HG03354 (cell line): ENCODE results near the gene CYP1A2.
"Not testable (repeated sequence)": the region's sequence is repeated elsewhere in the genome, so short reads cannot be mapped to it uniquely, and the experiment has no call there.

Experiments
- ATAC-seq: cut with Tn5 transposase; IDR thresholded peaks from one replicate; pipeline ENCODE4 v1.9.1; 2021; ENCODE audit warnings: mild to moderate bottlenecking; ENCODE audit not compliant: unreplicated experiment, poor library complexity, severe bottlenecking

The CYP1A2 gene

GRCh38 chr15:74773731-74774252 is 25.1 kb downstream of the CYP1A2 start:
- no peak for ATAC-seq

- ATAC-seq: no peak
Observed at GRCh38 chr15:74775132-74775562, 26.5 kb downstream of the CYP1A2 start.

DNA sequence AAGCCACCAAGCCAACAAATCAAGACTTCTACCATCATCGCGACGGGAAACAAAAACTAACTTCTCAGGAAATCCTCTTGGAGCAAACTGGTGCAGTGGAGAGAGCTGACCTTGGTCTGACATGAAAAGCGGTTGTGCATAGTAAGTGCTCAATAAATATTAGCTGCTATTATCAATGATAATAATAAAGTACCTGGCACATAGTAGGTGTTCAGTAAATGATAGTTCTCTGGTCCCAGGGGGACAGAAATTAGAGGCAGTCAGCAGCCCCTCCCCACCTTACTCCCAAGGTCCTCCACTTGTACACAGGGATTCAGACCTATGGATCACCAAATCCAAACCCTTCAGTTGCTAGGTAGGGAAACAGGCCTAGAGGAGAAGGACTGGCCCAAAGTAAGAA is 27.2 kb downstream of the CYP1A2 start:
- ATAC-seq: no peak

DNA sequence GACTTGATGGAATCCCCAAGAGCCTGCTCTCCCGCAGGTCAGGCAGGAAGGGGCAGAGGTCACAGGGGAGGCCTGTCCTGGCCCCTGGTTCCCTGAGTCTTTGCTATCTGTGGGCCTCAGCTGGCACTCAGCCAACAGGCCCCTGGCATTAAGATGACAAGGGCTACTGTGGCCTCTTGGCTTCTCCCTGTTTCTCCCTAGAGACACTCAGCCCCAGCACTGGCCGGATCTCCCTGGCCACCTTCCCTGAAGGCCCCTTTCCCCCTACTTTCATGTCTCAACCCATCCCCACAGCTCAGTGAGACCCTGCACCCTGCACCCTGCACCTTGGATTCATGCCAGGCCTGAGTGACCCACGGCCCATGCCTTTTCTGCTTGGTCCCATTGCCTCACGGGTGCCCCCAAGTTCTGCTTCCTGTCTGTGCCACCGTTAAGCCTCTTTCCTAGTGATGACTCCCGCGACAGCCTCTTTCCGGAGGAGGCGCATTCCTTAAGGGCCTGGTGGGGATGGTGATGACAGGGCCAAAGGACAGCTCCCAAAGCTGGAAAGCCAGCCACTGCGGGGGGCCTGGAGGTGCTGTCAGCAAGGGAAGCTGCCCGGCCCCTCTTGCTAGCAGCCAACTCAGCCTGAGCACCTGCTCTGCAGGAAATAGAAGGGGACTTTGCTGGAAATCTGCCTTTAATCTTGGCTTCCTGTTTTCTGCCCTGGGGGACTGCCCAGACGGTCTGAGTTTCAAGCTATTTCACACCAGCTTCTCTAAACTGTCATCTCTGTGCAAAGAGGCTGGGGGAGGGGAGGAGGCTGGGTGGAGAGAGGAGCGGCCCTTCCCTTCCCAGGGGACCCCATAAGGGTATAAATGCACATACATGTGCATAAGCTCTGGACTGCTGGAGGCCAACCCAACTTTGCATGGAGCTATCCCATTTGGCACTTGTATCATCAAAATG is 28.4 kb downstream of the CYP1A2 start:
- peak; percentile 49 for ATAC-seq

DNA sequence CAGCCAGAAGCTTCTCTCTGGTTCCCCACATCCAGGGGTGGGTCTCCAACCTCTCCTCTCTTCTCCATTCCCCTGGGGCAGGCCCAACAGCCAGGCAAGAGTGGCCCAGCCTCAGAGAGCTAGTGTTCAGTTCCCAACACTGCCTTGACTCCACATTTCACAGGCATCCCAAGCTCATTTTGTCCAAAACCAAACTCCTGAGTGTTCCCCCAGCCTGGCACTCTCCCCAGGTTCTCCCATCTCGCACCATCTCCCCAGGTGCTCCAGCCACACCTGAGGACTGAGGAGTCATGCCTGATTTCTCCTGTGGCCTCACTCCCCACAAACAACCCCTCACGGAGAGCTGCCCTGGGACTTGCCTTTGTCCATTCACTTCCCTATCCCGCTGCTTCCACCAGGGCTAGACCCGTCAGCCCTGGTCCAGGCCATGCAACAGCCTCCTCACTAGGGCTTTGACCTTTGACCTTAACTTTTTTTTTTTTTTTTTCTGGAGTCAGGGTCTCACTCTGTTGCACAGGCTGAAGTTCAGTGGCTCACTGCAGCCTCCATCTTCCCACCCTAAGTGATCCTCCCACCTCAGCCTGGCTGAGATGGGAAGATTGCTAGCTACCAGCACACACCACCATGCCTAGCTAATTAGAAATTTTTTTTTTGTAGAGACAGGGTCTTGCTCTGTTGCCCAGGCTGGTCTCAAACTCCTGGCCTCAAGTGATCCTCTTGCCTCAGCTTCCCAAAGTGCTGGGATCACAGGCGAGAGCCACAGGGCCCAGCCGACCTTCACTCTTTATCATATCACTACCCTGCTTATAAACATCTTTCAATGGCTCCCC is 29.3 kb downstream of the CYP1A2 start:
- ATAC-seq: peak; percentile 6

GRCh38 chr15:74778599-74778970 is 29.9 kb downstream of the CYP1A2 start:
- no peak for ATAC-seq

GRCh38 chr15:74779162-74779648 is 30.6 kb downstream of the CYP1A2 start:
- ATAC-seq: no peak

DNA sequence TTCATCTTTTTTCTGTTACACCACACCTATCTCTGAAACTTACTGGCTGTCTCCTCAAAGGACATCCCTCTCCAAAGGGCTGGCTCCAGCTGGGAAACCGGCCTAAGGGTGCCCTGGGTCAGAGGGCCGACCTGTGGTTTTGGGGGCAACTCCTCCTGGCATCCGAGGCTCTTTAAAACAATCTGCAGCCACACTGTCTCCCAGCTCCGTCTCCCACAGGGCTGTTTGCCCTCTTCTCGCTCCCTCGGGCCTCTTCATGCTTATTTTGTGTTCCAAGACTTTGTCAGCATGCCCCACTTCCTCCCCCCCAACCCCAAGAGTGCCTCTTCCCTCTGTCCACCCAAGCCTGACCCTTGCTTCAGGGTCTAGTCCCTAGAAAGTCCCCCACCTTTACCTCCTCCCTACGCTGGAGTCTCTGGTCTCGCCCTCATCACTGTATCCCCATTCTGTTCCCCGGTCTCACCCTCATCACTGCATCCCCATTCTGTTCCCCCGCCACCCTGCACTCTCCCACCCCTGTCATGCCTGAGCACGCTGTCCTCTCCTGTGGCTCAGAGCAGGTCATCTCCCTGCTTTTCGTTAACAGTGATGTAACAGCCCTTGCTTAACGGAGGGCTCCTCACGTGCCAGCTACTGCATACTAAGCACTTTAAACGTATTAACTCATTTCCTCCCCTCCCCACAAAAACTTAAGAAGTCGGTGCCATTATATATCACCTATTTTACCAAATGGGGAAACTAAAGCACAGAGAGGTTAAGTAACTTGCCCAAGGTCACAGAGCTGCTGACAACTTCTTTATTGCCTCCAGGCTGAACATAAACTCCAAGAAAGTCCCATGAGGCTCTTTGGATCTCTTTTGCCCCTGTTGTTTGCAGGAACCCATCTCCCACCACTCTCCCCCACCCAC is 32.1 kb downstream of the CYP1A2 start:
- ATAC-seq: no peak

GRCh38 chr15:74781431-74782258 is 33.0 kb downstream of the CYP1A2 start, which contains the start of gene CSK:
CSK (plus strand) TSS chr15:74782080; CDS start chr15:74798298, 16,218 bp downstream.
- peak; percentile 43 for ATAC-seq

DNA sequence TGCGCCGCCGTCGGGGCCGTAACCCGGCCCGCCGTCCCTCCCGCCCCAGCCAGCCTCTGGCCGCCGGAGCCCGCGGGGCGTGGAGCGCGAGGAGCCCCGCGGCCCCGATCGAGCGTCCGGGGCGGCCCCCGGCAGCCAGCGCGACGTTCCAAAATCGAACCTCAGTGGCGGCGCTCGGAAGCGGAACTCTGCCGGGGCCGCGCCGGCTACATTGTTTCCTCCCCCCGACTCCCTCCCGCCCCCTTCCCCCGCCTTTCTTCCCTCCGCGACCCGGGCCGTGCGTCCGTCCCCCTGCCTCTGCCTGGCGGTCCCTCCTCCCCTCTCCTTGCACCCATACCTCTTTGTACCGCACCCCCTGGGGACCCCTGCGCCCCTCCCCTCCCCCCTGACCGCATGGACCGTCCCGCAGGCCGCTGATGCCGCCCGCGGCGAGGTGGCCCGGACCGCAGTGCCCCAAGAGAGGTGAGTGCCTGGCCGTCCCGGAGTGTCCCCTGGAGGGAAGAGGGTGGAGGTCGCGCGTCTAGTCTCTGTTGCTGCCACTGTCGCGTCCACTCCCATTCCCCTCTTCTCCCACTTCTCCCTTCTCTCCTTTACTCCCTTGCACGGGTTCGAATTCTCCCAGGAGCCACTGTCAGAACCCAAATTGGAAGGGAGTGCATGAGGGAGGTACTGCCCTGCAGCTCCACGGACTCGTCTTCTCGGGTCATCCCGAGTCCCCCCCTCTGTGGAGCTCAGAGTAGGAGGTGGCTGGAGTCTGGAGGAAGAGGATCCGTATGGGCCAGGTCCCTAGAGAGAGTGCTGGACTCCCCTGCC is 33.8 kb downstream of the CYP1A2 start:
- ATAC-seq: peak; percentile 15

DNA sequence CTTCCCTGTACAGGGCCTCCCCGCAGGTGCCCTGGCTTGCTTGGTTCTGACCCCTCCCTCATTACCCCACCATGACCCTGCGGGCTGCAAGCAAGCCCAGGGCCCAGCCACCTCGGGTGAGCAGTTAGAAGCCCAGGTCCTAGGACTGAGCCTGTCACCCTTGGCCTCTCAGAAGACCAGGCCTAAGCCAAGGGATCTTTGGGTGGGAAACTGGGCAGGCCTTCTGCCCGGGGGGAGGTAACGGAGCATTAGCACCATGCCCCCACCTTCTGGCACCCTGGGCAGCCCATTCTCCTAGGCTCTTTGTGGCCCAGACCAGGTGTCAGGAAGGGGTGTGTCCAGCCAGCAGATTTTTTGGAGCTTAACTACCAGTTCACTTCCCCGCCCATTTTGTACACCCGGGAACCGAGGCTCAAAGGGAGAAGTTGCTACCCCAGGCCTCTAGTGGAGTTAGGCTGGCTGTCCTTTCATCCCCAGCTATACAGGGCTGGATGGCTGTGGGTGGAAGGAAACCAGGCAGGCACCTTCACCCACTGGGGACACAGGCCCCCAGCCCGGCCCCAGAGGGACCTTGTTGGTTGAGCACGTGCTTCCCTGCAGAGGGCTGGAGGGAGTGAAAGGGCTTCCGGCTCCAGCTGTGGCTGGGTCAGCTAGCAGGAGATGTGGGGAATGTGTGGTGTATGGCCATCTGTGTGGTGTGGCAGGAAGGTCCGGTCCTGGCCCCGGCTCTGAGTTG is 34.6 kb downstream of the CYP1A2 start:
- no peak for ATAC-seq

- no peak for ATAC-seq
Observed at GRCh38 chr15:74783808-74784175, 35.1 kb downstream of the CYP1A2 start.

DNA sequence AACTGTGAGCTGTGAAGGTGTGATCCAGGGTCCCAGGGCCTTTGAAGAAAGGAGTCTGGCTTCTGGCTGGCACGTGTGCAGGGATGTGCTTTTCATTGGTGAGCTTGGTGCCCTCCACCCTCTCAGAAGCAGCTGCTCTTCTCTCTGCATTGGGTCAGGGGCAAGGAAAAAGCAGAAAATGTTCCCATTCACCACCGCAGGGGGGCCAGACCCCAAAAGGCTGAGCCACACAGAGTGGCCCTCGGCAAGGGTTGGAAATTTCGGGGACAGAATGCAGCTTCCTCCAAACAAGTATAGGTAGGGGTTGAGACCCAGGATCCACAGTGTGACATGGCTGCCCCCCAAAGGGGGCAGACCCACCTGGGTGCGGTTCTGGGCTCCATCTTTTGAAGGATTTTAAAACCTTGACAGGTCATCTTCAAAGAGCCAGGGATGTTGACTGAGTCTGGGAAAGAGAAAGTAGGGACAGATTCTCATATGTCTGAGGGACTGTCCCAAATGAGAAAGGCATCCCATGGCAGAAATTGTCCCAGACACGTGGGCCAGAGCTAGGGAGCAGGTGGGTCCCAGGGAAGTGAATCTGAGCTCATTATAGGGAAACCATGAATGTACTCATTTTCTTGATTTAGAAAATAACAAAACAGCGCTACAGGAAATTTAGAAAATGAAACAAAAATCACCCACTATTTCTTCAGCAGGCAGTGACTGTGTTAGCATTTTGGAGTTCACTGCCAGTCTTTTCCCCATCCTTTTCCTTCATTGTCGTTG is 36.0 kb downstream of the CYP1A2 start:
- ATAC-seq: no peak

DNA sequence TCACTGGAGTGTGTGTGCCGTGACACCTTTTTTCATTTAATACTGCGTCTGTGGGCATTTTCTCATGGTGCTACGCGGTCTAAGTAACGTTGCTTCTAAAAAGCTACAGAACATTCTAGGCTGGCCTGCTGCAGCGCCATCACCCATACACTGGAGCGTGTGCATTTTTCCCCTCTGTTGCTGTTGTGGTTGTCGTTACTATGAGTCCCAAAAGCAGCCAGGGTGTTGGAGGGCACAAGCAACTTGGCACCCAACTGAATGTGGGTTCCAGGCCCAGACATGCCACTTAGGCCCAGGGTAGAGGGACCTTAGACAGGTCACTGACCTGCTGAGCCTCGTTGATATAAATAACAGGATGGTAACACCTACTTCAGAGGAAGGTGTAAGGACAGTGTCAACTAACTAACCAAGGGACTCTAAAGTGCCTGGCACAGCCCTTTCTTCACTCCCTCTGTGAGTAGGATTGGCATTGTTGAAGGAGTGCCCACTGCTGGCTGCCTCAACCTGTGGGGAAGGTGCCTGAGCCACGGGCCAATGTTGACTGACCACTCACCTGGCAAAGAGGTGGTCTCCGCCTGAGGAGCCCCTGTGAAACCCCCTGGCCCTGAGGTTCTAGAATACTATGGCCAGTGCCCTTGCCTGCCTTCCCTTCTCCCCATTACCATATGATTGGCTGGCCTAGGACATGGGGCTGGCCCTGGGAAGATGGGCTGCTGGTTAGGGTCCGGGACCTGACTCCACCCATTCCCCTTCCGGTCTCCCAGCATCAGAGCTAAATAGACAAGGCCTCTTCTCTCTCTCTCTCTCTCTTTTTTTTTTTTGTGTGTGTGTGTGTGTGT is 36.8 kb downstream of the CYP1A2 start:
- ATAC-seq: no peak

DNA sequence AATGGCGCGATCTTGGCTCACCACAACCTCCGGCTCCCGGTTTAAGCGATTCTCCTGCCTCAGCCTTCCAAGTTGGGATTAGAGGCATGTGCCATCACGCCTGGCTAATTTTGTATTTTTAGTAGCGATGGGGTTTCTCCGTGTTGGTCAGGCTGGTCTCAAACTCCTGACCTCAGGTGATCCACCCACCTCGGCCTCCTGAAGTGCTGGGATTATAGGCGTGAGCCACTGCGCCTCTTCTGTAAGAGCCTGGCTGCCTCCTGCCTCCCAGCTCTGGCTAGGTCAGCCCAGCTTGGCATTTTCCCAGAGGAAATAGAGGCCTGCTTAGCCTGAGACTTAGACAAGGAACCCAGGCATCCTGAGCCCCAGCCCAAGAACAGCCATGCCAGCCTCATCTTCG is 37.4 kb downstream of the CYP1A2 start:
- ATAC-seq: not testable (repeated sequence)
